Neural progenitor cell (in vitro differentiated cells): ENCODE measurements around the gene HECTD3. TPM values are rescaled to one million over a fixed set of nuclear protein-coding genes. Genes with fewer than 3 reads are reported as not detected.
"Not testable (repeated sequence)": the region's sequence is repeated elsewhere in the genome, so short reads cannot be mapped to it uniquely, and the experiment has no call there.

Experiments
- DNase-seq: peaks from one replicate; pipeline ENCODE4 v3.0.0-alpha.2; 2016; ENCODE audit warnings: low spot score
- H2AFZ ChIP-seq: fragments of 200-600 bp; sonication (generic); replicated peaks from 2 replicates; pipeline ENCODE4 v1.6.1; 2016; ENCODE audit warnings: antibody characterized with exemption
- H3F3A ChIP-seq: fragments of 200-600 bp; sonication (generic); 2 replicates; pipeline ENCODE4 v1.6.1; 2016; ENCODE audit warnings: antibody characterized with exemption, low read depth
- H3K27ac ChIP-seq: fragments of 200-600 bp; sonication (generic); 2 replicates; pipeline ENCODE4 v1.5.1; 2016; ENCODE audit warnings: mild to moderate bottlenecking
- H3K27me3 ChIP-seq: fragments of 200-600 bp; sonication (generic); 2 replicates; pipeline ENCODE4 v1.6.1; 2016; ENCODE audit warnings: mild to moderate bottlenecking, moderate library complexity
- H3K36me3 ChIP-seq: fragments of 200-600 bp; sonication (generic); 2 replicates; pipeline ENCODE4 v1.5.1; 2016
- H3K4me1 ChIP-seq: fragments of 200-600 bp; sonication (generic); 2 replicates; pipeline ENCODE4 v1.6.1; 2016; ENCODE audit warnings: mixed run types
- H3K4me2 ChIP-seq: fragments of 200-600 bp; sonication (generic); 2 replicates; pipeline ENCODE4 v1.6.1; 2016
- H3K4me3 ChIP-seq: fragments of 200-600 bp; sonication (generic); 2 replicates; pipeline ENCODE4 v1.5.1; 2016
- H3K79me2 ChIP-seq: fragments of 200-600 bp; sonication (generic); 2 replicates; pipeline ENCODE4 v1.6.1; 2016; ENCODE audit warnings: low read depth
- H3K9ac ChIP-seq: fragments of 200-600 bp; sonication (generic); 2 replicates; pipeline ENCODE4 v1.6.1; 2016
- H3K9me3 ChIP-seq: fragments of 200-600 bp; sonication (generic); 2 replicates; pipeline ENCODE4 v1.5.1; 2016; ENCODE audit warnings: low read depth
- H4K20me1 ChIP-seq: fragments of 200-600 bp; sonication (generic); 2 replicates; pipeline ENCODE4 v1.6.1; 2016; ENCODE audit warnings: low read depth
- H3K27ac Mint-ChIP-seq: 3 replicates; pipeline ENCODE4 v1.8.0; 2021; ENCODE audit warnings: mixed read lengths
- H3K27me3 Mint-ChIP-seq: 2 replicates; pipeline ENCODE4 v1.8.0; 2022; ENCODE audit warnings: low read depth, mild to moderate bottlenecking, inconsistent platforms, moderate library complexity, mixed read lengths; ENCODE audit not compliant: insufficient read depth
- H3K36me3 Mint-ChIP-seq: 3 replicates; pipeline ENCODE4 v1.8.0; 2021; ENCODE audit warnings: mixed read lengths
- H3K4me1 Mint-ChIP-seq: 3 replicates; pipeline ENCODE4 v1.8.0; 2021; ENCODE audit warnings: mixed read lengths
- H3K4me3 Mint-ChIP-seq: 3 replicates; pipeline ENCODE4 v1.8.0; 2021; ENCODE audit warnings: mild to moderate bottlenecking, moderate library complexity, mixed read lengths
- H3K9me3 Mint-ChIP-seq: 3 replicates; pipeline ENCODE4 v1.8.0; 2020; ENCODE audit warnings: mixed read lengths
- CTCF ChIP-seq: fragments of 200-600 bp; sonication (generic); IDR thresholded peaks from 2 replicates; pipeline ENCODE4 v1.5.1; 2017; ENCODE audit warnings: antibody characterized with exemption, mild to moderate bottlenecking
- EZH2 ChIP-seq: fragments of 200-600 bp; sonication (generic); IDR thresholded peaks from 2 replicates; pipeline ENCODE4 v1.6.1; 2017; ENCODE audit warnings: antibody characterized with exemption, mild to moderate bottlenecking, moderate library complexity
- EZH2phosphoT487 ChIP-seq: fragments of 200-600 bp; sonication (generic); IDR thresholded peaks from 2 replicates; pipeline ENCODE4 v1.6.1; 2017; ENCODE audit warnings: antibody characterized with exemption
- total RNA-seq: library from RNA; depleted of rRNA; stranded (reverse); fragments of >200 nt; gene quantifications from 2 replicates; pipeline ENCODE4 v1.2.3, GENCODE V29; 2015; ENCODE audit warnings: low replicate concordance

The HECTD3 gene
- total RNA-seq, 1 donor from 2014 or later = 13.1 TPM

DNA sequence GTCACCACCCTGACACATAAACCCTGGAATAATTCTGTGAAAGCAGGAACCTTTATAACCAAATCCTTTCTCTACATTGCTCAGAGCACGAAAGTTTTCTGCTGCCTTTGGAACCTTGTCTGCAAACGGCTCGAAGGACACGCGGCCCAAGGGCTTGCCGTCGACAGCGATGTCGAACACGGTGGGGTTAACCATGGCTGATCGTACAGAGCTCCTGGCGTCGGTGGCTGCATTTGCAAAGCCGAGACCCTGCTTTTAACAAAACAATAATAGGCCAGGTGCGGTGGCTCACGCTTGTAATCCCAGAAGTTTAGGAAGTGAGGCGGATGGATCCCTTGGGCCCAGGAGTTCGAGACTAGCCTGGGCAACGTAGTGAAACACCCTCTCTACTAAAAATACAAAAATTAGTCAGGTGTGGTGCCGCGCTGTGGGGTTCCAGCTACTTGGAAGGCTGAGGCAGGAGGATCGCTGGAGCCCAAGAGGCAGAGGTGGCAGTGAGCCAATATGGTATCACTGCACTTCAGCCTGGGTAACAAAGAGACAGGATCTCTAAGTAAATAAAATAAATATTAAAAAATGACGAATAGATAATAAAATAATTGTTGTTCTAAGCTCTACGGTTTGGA is 22.5 kb downstream of the HECTD3 start:
- peaks cover 8% of the 10 kb centered on the region for H3K79me2 ChIP-seq
- Mint-ChIP-seq H3K4me3 (no peak overlapping the region), H3K36me3 (no peaks in the 10 kb centered on the region), H3K4me1 (peaks cover 13% of the 10 kb centered on the region), H3K27ac (no peak overlapping the region), H3K27me3 (peaks cover 8% of the 10 kb centered on the region), H3K9me3 (no peaks in the 10 kb centered on the region)
- H3K27ac ChIP-seq = no peak overlapping the region
- no peaks in the 10 kb centered on the region for H3K9me3 ChIP-seq
- H3K27me3 ChIP-seq = no peaks in the 10 kb centered on the region
- H4K20me1 ChIP-seq = no peaks in the 10 kb centered on the region
- peaks cover 6% of the 10 kb centered on the region for H3K4me1 ChIP-seq
- no peak overlapping the region for H3K4me3 ChIP-seq
- no peak overlapping the region for H3K4me2 ChIP-seq
- no peaks in the 10 kb centered on the region for H3K36me3 ChIP-seq
- H3F3A ChIP-seq = no peaks in the 10 kb centered on the region
- H2AFZ ChIP-seq = no peak overlapping the region
- H3K9ac ChIP-seq = no peak overlapping the region
- DNase-seq = no peak
- TF ChIP-seq CTCF (no peak), EZH2 (no peak), EZH2phosphoT487 (no peak)

GRCh38 chr1:44985747-44986359 is 25.3 kb downstream of the HECTD3 start:
- Histone ChIP-seq H3K4me3 (peak overlapping the region; percentile 77), H3K4me2 (peak overlapping the region; percentile 92), H3K27ac (no peak overlapping the region), H3K9ac (peak overlapping the region; percentile 47), H3K4me1 (peaks cover 6% of the 10 kb centered on the region), H2AFZ (peak overlapping the region; percentile 95), H3K79me2 (peaks cover 8% of the 10 kb centered on the region), H3F3A (no peaks in the 10 kb centered on the region), H3K9me3 (no peaks in the 10 kb centered on the region), H3K27me3 (no peaks in the 10 kb centered on the region), H3K36me3 (no peaks in the 10 kb centered on the region), H4K20me1 (no peaks in the 10 kb centered on the region)
- DNase-seq = no peak
- no peak overlapping the region for H3K27ac Mint-ChIP-seq
- peaks cover 13% of the 10 kb centered on the region for H3K4me1 Mint-ChIP-seq
- H3K36me3 Mint-ChIP-seq = peaks cover under 1% of the 10 kb centered on the region
- H3K9me3 Mint-ChIP-seq = no peaks in the 10 kb centered on the region
- H3K4me3 Mint-ChIP-seq = peak overlapping the region; percentile 99
- no peak for TF ChIP-seq CTCF
- TF ChIP-seq EZH2phosphoT487 = no peak
- no peak for TF ChIP-seq EZH2
- H3K27me3 Mint-ChIP-seq = peaks cover 6% of the 10 kb centered on the region

DNA sequence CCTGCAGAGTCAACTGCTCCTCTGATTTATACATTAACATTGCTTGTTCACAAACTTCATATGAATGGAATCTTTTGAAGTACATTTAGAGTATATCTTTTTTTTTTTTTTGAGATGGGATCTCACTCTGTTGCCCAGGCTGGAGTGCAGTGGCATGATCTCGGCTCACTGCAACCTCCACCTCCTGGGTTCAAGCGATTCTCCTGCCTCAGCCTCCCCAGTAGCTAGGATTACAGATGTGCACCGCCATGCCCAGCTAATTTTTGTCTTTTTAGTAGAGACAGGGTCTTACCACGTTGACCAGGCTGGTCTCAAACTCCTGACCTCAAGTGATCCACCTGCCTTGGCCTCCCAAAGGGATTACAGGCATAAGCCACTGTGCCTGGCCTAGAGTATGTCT is 33.8 kb downstream of the HECTD3 start:
- not testable (repeated sequence) for H3K4me1 Mint-ChIP-seq, H3K27me3 Mint-ChIP-seq

DNA sequence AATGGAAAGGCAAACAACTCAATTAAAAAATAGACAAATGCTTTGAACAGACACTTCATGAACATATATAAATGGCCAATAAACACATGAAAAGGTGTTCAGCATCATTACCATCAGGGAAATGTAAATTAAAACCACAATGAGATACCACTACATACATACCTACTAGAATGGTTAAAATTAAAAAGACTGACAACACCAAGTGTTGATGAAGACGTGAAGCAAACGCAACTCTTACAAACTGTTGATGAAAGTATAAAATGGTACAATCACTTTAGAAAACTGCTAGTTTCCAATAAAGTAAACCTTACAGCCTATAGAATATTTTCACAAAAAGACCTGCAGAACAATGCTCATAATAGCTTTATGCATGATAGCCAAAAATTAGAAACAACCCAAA is 34.9 kb downstream of the HECTD3 start:
- Mint-ChIP-seq H3K9me3 (peaks cover 4% of the 10 kb centered on the region), H3K36me3 (peaks cover 33% of the 10 kb centered on the region), H3K4me1 (no peaks in the 10 kb centered on the region), H3K4me3 (no peak overlapping the region), H3K27me3 (no peaks in the 10 kb centered on the region), H3K27ac (no peak overlapping the region)
- DNase-seq = no peak
- H4K20me1 ChIP-seq = no peaks in the 10 kb centered on the region
- H3K36me3 ChIP-seq = peaks cover 26% of the 10 kb centered on the region
- no peak overlapping the region for H2AFZ ChIP-seq
- no peaks in the 10 kb centered on the region for H3K27me3 ChIP-seq
- no peak overlapping the region for H3K9ac ChIP-seq
- H3K79me2 ChIP-seq = no peaks in the 10 kb centered on the region
- no peak for TF ChIP-seq CTCF
- no peak for TF ChIP-seq EZH2
- no peak for TF ChIP-seq EZH2phosphoT487
- H3K27ac ChIP-seq = no peak overlapping the region
- no peak overlapping the region for H3K4me3 ChIP-seq
- H3F3A ChIP-seq = no peaks in the 10 kb centered on the region
- H3K9me3 ChIP-seq = no peaks in the 10 kb centered on the region
- no peaks in the 10 kb centered on the region for H3K4me1 ChIP-seq
- no peak overlapping the region for H3K4me2 ChIP-seq

More for the DNA sequence above, 33.8 kb downstream of the HECTD3 start:
- not testable (repeated sequence) for DNase-seq, H3K4me1 ChIP-seq, H3K79me2 ChIP-seq, H3K27ac Mint-ChIP-seq, H2AFZ ChIP-seq, H3K4me3 Mint-ChIP-seq, H3K4me3 ChIP-seq, H4K20me1 ChIP-seq, H3K4me2 ChIP-seq, H3K9ac ChIP-seq, H3K9me3 ChIP-seq, H3K27me3 ChIP-seq, H3K27ac ChIP-seq, H3K9me3 Mint-ChIP-seq, H3F3A ChIP-seq
- H3K36me3 ChIP-seq = peaks cover 26% of the 10 kb centered on the region
- peaks cover 33% of the 10 kb centered on the region for H3K36me3 Mint-ChIP-seq
